ENCODE results near the gene OR4N2.
"Not testable (repeated sequence)": the region's sequence is repeated elsewhere in the genome, so short reads cannot be mapped to it uniquely, and the experiment has no call there.

The OR4N2 gene

GRCh38 chr14:19803470-19803869 is at the start of gene OR4N2:
Gene OR4N2, plus strand, starts transcription at chr14:19803770. Its CDS starts 23,679 bp downstream, at chr14:19827449.
- not testable (repeated sequence) for H3K9me3 ChIP-seq (replicated peaks; ENCODE audit: insufficient read depth, low read length); H3F3A ChIP-seq (ENCODE audit: insufficient read depth, low read length); H2AFZ ChIP-seq (ENCODE audit: low read length); H3K79me2 ChIP-seq (ENCODE audit: low read length); H3K36me3 ChIP-seq (replicated peaks; ENCODE audit: insufficient read depth, low read length); H3K27ac ChIP-seq (ENCODE audit: low read length); H3K9me2 ChIP-seq (replicated peaks; ENCODE audit: insufficient read depth, low read length); H3K4me3 ChIP-seq (ENCODE audit: low read length); DNase-seq; H3K9ac ChIP-seq (ENCODE audit: low read length); H3K27me3 ChIP-seq (replicated peaks; ENCODE audit: insufficient read depth, low read length); H4K20me1 ChIP-seq (ENCODE audit: insufficient read depth, low read length); H3K4me1 ChIP-seq (ENCODE audit: low read length); H3K4me2 ChIP-seq (ENCODE audit: low read depth, low read length)

GRCh38 chr14:19754172-19754571 is 49.4 kb upstream of the OR4N2 start:
- Histone ChIP-seq H3K9me3 (replicated peaks; ENCODE audit: insufficient read depth, low read length) (no peaks in the 10 kb centered on the region), H2AFZ (ENCODE audit: low read length) (no peak overlapping the region), H3K9me2 (replicated peaks; ENCODE audit: insufficient read depth, low read length) (no peaks in the 10 kb centered on the region), H3K27me3 (replicated peaks; ENCODE audit: insufficient read depth, low read length) (no peaks in the 10 kb centered on the region), H3K36me3 (replicated peaks; ENCODE audit: insufficient read depth, low read length) (no peaks in the 10 kb centered on the region), H3K4me1 (ENCODE audit: low read length) (no peaks in the 10 kb centered on the region), H4K20me1 (ENCODE audit: insufficient read depth, low read length) (no peaks in the 10 kb centered on the region), H3K4me2 (ENCODE audit: low read depth, low read length) (no peak overlapping the region), H3K4me3 (ENCODE audit: low read length) (no peak overlapping the region), H3K79me2 (ENCODE audit: low read length) (no peaks in the 10 kb centered on the region), H3K27ac (ENCODE audit: low read length) (no peak overlapping the region), H3K9ac (ENCODE audit: low read length) (no peak overlapping the region), H3F3A (ENCODE audit: insufficient read depth, low read length) (no peaks in the 10 kb centered on the region)
- TF ChIP-seq EZH2 (optimal IDR thresholded peaks at IDR 0.05; ENCODE audit: low read depth, low read length) (no peak), CTCF (IDR thresholded peaks at IDR 0.05; ENCODE audit: low read length) (no peak), EZH2phosphoT487 (IDR thresholded peaks at IDR 0.05; ENCODE audit: low read length) (no peak)
- DNase-seq, result no peak

GRCh38 chr14:19771491-19771890 is 32.1 kb upstream of the OR4N2 start:
- H3K79me2 ChIP-seq (ENCODE audit: low read length); H3K27me3 ChIP-seq (replicated peaks; ENCODE audit: insufficient read depth, low read length); H3K9ac ChIP-seq (ENCODE audit: low read length); H3F3A ChIP-seq (ENCODE audit: insufficient read depth, low read length); H4K20me1 ChIP-seq (ENCODE audit: insufficient read depth, low read length); H3K4me1 ChIP-seq (ENCODE audit: low read length); H3K9me2 ChIP-seq (replicated peaks; ENCODE audit: insufficient read depth, low read length); H2AFZ ChIP-seq (ENCODE audit: low read length); H3K4me3 ChIP-seq (ENCODE audit: low read length); H3K36me3 ChIP-seq (replicated peaks; ENCODE audit: insufficient read depth, low read length); H3K27ac ChIP-seq (ENCODE audit: low read length); DNase-seq; H3K9me3 ChIP-seq (replicated peaks; ENCODE audit: insufficient read depth, low read length); H3K4me2 ChIP-seq (ENCODE audit: low read depth, low read length): not testable (repeated sequence)

- H3K36me3 ChIP-seq (replicated peaks; ENCODE audit: insufficient read depth, low read length), result no peaks in the 10 kb centered on the region
- H3F3A ChIP-seq (ENCODE audit: insufficient read depth, low read length), result no peaks in the 10 kb centered on the region
- no peak overlapping the region for H3K9ac ChIP-seq (ENCODE audit: low read length)
- no peak overlapping the region for H2AFZ ChIP-seq (ENCODE audit: low read length)
- no peaks in the 10 kb centered on the region for H4K20me1 ChIP-seq (ENCODE audit: insufficient read depth, low read length)
- H3K4me1 ChIP-seq (ENCODE audit: low read length), result no peaks in the 10 kb centered on the region
- TF ChIP-seq EZH2 (optimal IDR thresholded peaks at IDR 0.05; ENCODE audit: low read depth, low read length) (no peak), EZH2phosphoT487 (IDR thresholded peaks at IDR 0.05; ENCODE audit: low read length) (no peak), CTCF (IDR thresholded peaks at IDR 0.05; ENCODE audit: low read length) (no peak)
- no peak overlapping the region for H3K4me3 ChIP-seq (ENCODE audit: low read length)
- no peak overlapping the region; the same call in 1 of the 2 replicates for H3K27ac ChIP-seq (ENCODE audit: low read length)
- no peak for DNase-seq
- H3K4me2 ChIP-seq (ENCODE audit: low read depth, low read length), result no peak overlapping the region
- no peaks in the 10 kb centered on the region for H3K79me2 ChIP-seq (ENCODE audit: low read length)
- no peaks in the 10 kb centered on the region for H3K9me3 ChIP-seq (replicated peaks; ENCODE audit: insufficient read depth, low read length)
- H3K9me2 ChIP-seq (replicated peaks; ENCODE audit: insufficient read depth, low read length), result no peaks in the 10 kb centered on the region
- H3K27me3 ChIP-seq (replicated peaks; ENCODE audit: insufficient read depth, low read length), result no peaks in the 10 kb centered on the region
Observed at GRCh38 chr14:19771895-19772430, 31.6 kb upstream of the OR4N2 start.

GRCh38 chr14:19772454-19772853 is 31.1 kb upstream of the OR4N2 start:
- not testable (repeated sequence) for H3F3A ChIP-seq (ENCODE audit: insufficient read depth, low read length); DNase-seq; H3K36me3 ChIP-seq (replicated peaks; ENCODE audit: insufficient read depth, low read length); H3K4me1 ChIP-seq (ENCODE audit: low read length); H3K27me3 ChIP-seq (replicated peaks; ENCODE audit: insufficient read depth, low read length); H3K27ac ChIP-seq (ENCODE audit: low read length); H3K4me3 ChIP-seq (ENCODE audit: low read length); H4K20me1 ChIP-seq (ENCODE audit: insufficient read depth, low read length); H3K79me2 ChIP-seq (ENCODE audit: low read length); H3K9me2 ChIP-seq (replicated peaks; ENCODE audit: insufficient read depth, low read length); H3K9me3 ChIP-seq (replicated peaks; ENCODE audit: insufficient read depth, low read length); H3K4me2 ChIP-seq (ENCODE audit: low read depth, low read length); H3K9ac ChIP-seq (ENCODE audit: low read length); H2AFZ ChIP-seq (ENCODE audit: low read length)

GRCh38 chr14:19773204-19773603 is 30.4 kb upstream of the OR4N2 start, which contains the start of gene OR4M1:
Gene OR4M1, plus strand, starts transcription at chr14:19773504. Its CDS starts 6,819 bp downstream, at chr14:19780323.
- not testable (repeated sequence) for H3K9ac ChIP-seq (ENCODE audit: low read length); H3F3A ChIP-seq (ENCODE audit: insufficient read depth, low read length); H3K4me2 ChIP-seq (ENCODE audit: low read depth, low read length); DNase-seq; H3K4me3 ChIP-seq (ENCODE audit: low read length); H3K4me1 ChIP-seq (ENCODE audit: low read length); H2AFZ ChIP-seq (ENCODE audit: low read length); H3K27ac ChIP-seq (ENCODE audit: low read length); H3K9me3 ChIP-seq (replicated peaks; ENCODE audit: insufficient read depth, low read length); H4K20me1 ChIP-seq (ENCODE audit: insufficient read depth, low read length); H3K79me2 ChIP-seq (ENCODE audit: low read length); H3K27me3 ChIP-seq (replicated peaks; ENCODE audit: insufficient read depth, low read length); H3K36me3 ChIP-seq (replicated peaks; ENCODE audit: insufficient read depth, low read length); H3K9me2 ChIP-seq (replicated peaks; ENCODE audit: insufficient read depth, low read length)

All from MM.1S (cell line).